Measurements from ENCODE around the gene TTLL7. TPM values are rescaled to one million over a fixed set of nuclear protein-coding genes. Genes with fewer than 3 reads are reported as not detected.

The TTLL7 gene
- total RNA-seq, 1 donor from 2014 or later = 15.0 TPM

DNA sequence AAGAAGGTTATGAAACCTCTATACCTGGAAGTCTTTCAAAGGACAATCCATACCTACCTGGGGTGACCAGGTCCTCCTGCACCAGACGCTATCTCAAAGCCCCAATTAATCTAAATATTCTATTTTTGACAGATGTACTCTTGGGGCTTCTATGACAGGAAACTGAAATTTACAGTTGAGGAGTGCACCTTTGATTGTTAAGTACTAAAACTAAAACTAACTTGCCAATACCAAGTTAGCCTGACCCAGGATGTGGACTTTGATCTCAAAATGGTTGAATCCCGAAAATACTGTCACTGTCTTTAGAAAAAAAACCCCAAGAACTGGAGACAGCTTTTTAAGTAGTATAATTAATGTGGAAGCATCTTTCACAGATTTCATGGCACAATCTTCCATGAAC lies 162.4 kb downstream of the TTLL7 start:
- Histone ChIP-seq H3K9me3 (no peaks in the 10 kb centered on the region), H3K4me3 (no peak overlapping the region), H3K27me3 (no peaks in the 10 kb centered on the region), H3K36me3 (no peaks in the 10 kb centered on the region), H3K4me1 (no peaks in the 10 kb centered on the region), H3K27ac (no peak overlapping the region)
- TF ChIP-seq, protein P1, sequence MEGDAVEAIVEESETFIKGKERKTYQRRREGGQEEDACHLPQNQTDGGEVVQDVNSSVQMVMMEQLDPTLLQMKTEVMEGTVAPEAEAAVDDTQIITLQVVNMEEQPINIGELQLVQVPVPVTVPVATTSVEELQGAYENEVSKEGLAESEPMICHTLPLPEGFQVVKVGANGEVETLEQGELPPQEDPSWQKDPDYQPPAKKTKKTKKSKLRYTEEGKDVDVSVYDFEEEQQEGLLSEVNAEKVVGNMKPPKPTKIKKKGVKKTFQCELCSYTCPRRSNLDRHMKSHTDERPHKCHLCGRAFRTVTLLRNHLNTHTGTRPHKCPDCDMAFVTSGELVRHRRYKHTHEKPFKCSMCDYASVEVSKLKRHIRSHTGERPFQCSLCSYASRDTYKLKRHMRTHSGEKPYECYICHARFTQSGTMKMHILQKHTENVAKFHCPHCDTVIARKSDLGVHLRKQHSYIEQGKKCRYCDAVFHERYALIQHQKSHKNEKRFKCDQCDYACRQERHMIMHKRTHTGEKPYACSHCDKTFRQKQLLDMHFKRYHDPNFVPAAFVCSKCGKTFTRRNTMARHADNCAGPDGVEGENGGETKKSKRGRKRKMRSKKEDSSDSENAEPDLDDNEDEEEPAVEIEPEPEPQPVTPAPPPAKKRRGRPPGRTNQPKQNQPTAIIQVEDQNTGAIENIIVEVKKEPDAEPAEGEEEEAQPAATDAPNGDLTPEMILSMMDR (IDR thresholded peaks at IDR 0.05) = no peak
- TF ChIP-seq POLR2AphosphoS5 (IDR thresholded peaks at IDR 0.05; ENCODE audit: insufficient read depth in 1 of 2, low read depth in 1 of 2) (no peak), POLR2A (IDR thresholded peaks at IDR 0.05) (no peak)
- no peak for DNase-seq (ENCODE audit: extremely low spot score in 2 of 2)
- intact Hi-C loops (cut with DNase I) = no loop called here

DNA sequence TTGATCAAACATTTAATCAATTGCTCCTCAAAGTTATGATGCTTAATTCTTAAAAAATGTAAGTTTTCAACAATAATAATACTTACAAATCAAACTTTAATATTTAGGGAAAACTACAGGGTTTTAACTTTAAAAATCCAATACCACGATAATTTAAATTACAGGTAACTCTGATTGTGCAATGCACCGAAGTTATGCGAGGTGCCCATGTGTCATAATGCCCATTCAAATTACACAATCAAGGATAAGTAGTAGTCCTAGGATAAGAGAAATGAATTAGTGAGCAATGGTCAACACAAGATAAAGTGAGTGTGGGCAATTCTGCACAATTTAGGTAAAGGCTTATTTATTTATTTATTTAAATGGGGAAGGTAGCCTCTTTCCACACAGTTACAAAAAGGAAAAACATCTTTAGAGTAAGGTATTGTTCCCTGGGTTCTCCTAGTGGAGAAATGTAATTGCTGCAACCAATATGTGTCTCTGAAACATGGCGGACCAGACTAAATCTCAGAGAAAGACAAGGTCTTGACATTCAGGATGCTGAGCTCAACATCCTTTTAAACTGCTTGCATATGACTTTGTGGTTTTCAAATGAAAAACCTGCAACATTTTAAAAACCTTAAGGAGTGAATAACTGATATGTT lies 164.2 kb downstream of the TTLL7 start:
- Histone ChIP-seq H3K36me3 (no peaks in the 10 kb centered on the region), H3K4me3 (no peak overlapping the region), H3K27me3 (no peaks in the 10 kb centered on the region), H3K9me3 (no peaks in the 10 kb centered on the region), H3K27ac (no peak overlapping the region), H3K4me1 (no peaks in the 10 kb centered on the region)
- intact Hi-C loops (cut with DNase I) = no loop called here
- TF ChIP-seq, protein P1 (IDR thresholded peaks at IDR 0.05) = no peak
- TF ChIP-seq POLR2A (IDR thresholded peaks at IDR 0.05) (no peak), POLR2AphosphoS5 (IDR thresholded peaks at IDR 0.05; ENCODE audit: insufficient read depth in 1 of 2, low read depth in 1 of 2) (no peak)
- no peak for DNase-seq (ENCODE audit: extremely low spot score in 2 of 2)

DNA sequence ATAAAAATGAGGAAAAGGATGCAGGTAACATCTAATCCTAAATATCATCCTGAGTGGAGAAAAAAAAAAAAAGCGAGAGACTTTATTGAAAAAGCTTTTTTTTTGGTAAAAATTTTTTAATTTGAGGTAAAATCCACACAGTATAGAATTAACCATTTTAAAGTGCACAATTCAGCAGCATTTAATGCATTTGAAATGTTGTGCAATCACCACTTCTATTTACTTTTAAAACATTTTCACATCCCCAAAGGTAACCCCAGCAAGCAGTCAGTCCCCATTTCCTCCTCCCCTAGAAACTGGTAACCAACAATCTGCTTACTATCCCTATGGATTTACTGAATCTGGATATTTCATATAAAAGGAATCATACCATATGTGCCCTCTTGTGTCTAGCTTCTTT lies 166.7 kb downstream of the TTLL7 start:
- Histone ChIP-seq H3K27ac (no peak overlapping the region), H3K36me3 (no peaks in the 10 kb centered on the region), H3K9me3 (no peaks in the 10 kb centered on the region), H3K4me3 (no peak overlapping the region), H3K4me1 (no peaks in the 10 kb centered on the region), H3K27me3 (no peaks in the 10 kb centered on the region)
- TF ChIP-seq POLR2AphosphoS5 (IDR thresholded peaks at IDR 0.05; ENCODE audit: insufficient read depth in 1 of 2, low read depth in 1 of 2) = no peak
- TF ChIP-seq, protein P1 (IDR thresholded peaks at IDR 0.05) = no peak
- no peak for TF ChIP-seq POLR2A (IDR thresholded peaks at IDR 0.05)
- DNase-seq (ENCODE audit: extremely low spot score in 2 of 2) = no peak
- intact Hi-C loops (cut with DNase I) = no loop called here

DNA sequence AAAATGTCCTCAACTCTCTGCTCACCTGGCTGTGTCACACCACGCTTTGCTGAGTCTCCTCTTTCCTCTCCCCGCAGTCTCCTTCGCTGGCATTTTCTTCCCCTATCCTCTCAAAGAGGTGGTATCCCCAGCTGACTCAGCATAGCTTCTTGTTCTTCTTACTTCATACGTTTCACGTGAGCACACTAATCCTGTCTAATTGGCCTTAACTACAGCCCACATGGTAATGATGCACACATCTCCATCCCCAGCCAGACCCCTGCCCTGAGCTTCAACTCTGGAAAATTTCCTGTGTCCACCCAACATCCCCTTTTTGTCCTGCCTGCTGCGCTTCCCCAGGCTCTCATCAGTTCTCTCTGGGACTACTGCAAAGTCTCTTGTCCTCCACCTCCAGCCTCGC lies 169.8 kb downstream of the TTLL7 start:
- no peaks in the 10 kb centered on the region for H3K9me3 ChIP-seq
- TF ChIP-seq, protein P1 (IDR thresholded peaks at IDR 0.05) = no peak
- TF ChIP-seq POLR2AphosphoS5 (IDR thresholded peaks at IDR 0.05; ENCODE audit: insufficient read depth in 1 of 2, low read depth in 1 of 2) = no peak
- TF ChIP-seq POLR2A (IDR thresholded peaks at IDR 0.05) = no peak
- no peak overlapping the region for H3K4me3 ChIP-seq
- DNase-seq (ENCODE audit: extremely low spot score in 2 of 2) = no peak
- no peaks in the 10 kb centered on the region for H3K27me3 ChIP-seq
- intact Hi-C loops (cut with DNase I) = no loop called here
- no peaks in the 10 kb centered on the region for H3K4me1 ChIP-seq
- H3K27ac ChIP-seq = no peak overlapping the region
- H3K36me3 ChIP-seq = no peaks in the 10 kb centered on the region

DNA sequence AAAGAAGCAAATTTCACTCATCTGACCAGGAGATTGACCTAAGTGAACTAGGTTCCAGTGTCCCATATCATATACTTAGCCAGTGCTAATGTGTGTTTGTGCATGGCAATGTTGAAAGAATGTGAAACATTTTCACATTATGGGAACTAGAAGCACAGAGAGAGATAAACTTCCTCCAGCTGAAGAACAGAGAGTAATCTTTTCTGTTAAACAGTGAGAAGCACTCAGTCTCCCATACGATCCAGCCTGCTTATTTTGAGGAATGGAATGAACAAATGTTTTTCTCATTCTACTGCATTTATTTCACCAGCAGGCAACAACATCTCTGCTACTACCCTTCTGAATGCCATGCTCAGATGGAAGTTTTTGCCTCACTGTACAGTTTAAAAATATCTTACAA lies 170.5 kb downstream of the TTLL7 start:
- H3K4me1 ChIP-seq = no peaks in the 10 kb centered on the region
- H3K27me3 ChIP-seq = no peaks in the 10 kb centered on the region
- H3K9me3 ChIP-seq = no peaks in the 10 kb centered on the region
- no peak for DNase-seq (ENCODE audit: extremely low spot score in 2 of 2)
- H3K36me3 ChIP-seq = no peaks in the 10 kb centered on the region
- H3K27ac ChIP-seq = no peak overlapping the region
- TF ChIP-seq, protein P1 (IDR thresholded peaks at IDR 0.05) = no peak
- no peak for TF ChIP-seq POLR2AphosphoS5 (IDR thresholded peaks at IDR 0.05; ENCODE audit: insufficient read depth in 1 of 2, low read depth in 1 of 2)
- no peak overlapping the region for H3K4me3 ChIP-seq
- intact Hi-C loops (cut with DNase I) = no loop called here

All from vagina (tissue), 2 donors.